Gastroesophageal sphincter (tissue), 3 donors: Measurements from ENCODE around the gene MC1R.

Experiments
- CTCF ChIP-seq, 4 experiments: fragments of 200-600 bp in 2 of 4; fragments of 450-650 bp in 2 of 4; sonication (generic) in 1 of 4; IDR thresholded peaks; one replicate each; pipeline ENCODE4 v1.5.1; 2017 to 2019; ENCODE audit warnings: antibody characterized with exemption in 4 of 4, mild to moderate bottlenecking in 2 of 4, moderate library complexity in 2 of 4
- POLR2A ChIP-seq, 2 donors: fragments of 450-650 bp; IDR thresholded peaks; one replicate each; pipeline ENCODE4 v1.6.1; 2017; ENCODE audit warnings: antibody characterized with exemption in 2 of 2, mild to moderate bottlenecking in 2 of 2, moderate library complexity in 1 of 2

GRCh38 chr16:89925596-89926079 is 7.0 kb downstream of the MC1R start:
- TF ChIP-seq CTCF (IDR thresholded peaks at IDR 0.05) (no peak), POLR2A (IDR thresholded peaks at IDR 0.05) (no peak)
